Hepatic stellate cell (primary cell): Measurements from ENCODE around the gene NFATC3.
A peak's percentile ranks its signal among the peaks of the same experiment; 100 is the strongest.
"Not testable (repeated sequence)": the region's sequence is repeated elsewhere in the genome, so short reads cannot be mapped to it uniquely, and the experiment has no call there.

Experiments used
- DNase-seq: peaks from one replicate; pipeline ENCODE4 v3.0.0; 2011; ENCODE audit warnings: low spot score

NFATC3 gene

GRCh38 chr16:68120496-68120895 is 35.3 kb downstream of the NFATC3 start:
- not testable (repeated sequence) for DNase-seq

GRCh38 chr16:68126395-68126794 is 41.2 kb downstream of the NFATC3 start:
- DNase-seq = no peak

- no peak for DNase-seq
Observed at GRCh38 chr16:68128577-68129305, 43.6 kb downstream of the NFATC3 start.

- no peak for DNase-seq
Observed at GRCh38 chr16:68130520-68130919, 45.4 kb downstream of the NFATC3 start.

- DNase-seq = no peak
Observed at GRCh38 chr16:68131813-68132706, 46.9 kb downstream of the NFATC3 start.

GRCh38 chr16:68133000-68133399 is 47.8 kb downstream of the NFATC3 start:
- DNase-seq = not testable (repeated sequence)

- DNase-seq = no peak
Observed at GRCh38 chr16:68134644-68135043, 49.5 kb downstream of the NFATC3 start.

- no peak for DNase-seq
Observed at GRCh38 chr16:68136515-68136914, 51.3 kb downstream of the NFATC3 start.

- DNase-seq = no peak
Observed at GRCh38 chr16:68144008-68144407, 58.8 kb downstream of the NFATC3 start.

GRCh38 chr16:68146585-68146984 is 61.4 kb downstream of the NFATC3 start:
- peak; percentile 48 for DNase-seq

- DNase-seq = no peak
Observed at GRCh38 chr16:68147444-68147843, 62.3 kb downstream of the NFATC3 start.

GRCh38 chr16:68149596-68149995 is 64.4 kb downstream of the NFATC3 start:
- DNase-seq = no peak

GRCh38 chr16:68155425-68155824 is 70.3 kb downstream of the NFATC3 start:
- DNase-seq = no peak

GRCh38 chr16:68162413-68162812 is 77.2 kb downstream of the NFATC3 start:
- DNase-seq = no peak

- not testable (repeated sequence) for DNase-seq
Observed at GRCh38 chr16:68163275-68163674, 78.1 kb downstream of the NFATC3 start.

GRCh38 chr16:68166264-68166663 is 81.1 kb downstream of the NFATC3 start:
- DNase-seq = no peak

GRCh38 chr16:68179196-68179795 is 94.1 kb downstream of the NFATC3 start:
- DNase-seq = no peak

GRCh38 chr16:68179855-68180254 is 94.7 kb downstream of the NFATC3 start:
- DNase-seq = no peak

GRCh38 chr16:68183046-68183445 is 97.9 kb downstream of the NFATC3 start:
- DNase-seq = no peak

- DNase-seq = no peak
Observed at GRCh38 chr16:68186877-68187276, 101.7 kb downstream of the NFATC3 start.

- no peak for DNase-seq
Observed at GRCh38 chr16:68187505-68187904, 102.3 kb downstream of the NFATC3 start.

- no peak for DNase-seq
Observed at GRCh38 chr16:68188170-68188569, 103.0 kb downstream of the NFATC3 start.

GRCh38 chr16:68190081-68190480 is 104.9 kb downstream of the NFATC3 start:
- no peak for DNase-seq
